DND-41 (cell line): ENCODE results near the gene PDXDC1.
"Not testable (repeated sequence)": the region's sequence is repeated elsewhere in the genome, so short reads cannot be mapped to it uniquely, and the experiment has no call there.

Experiments used
- ATAC-seq: fragments of 200-7000 bp; cut with Tn5 transposase; 3 replicates; pipeline ENCODE4 v1.9.1; 2021; ENCODE audit warnings: low read depth; ENCODE audit not compliant: insufficient read depth
- DNase-seq: peaks from one replicate; pipeline ENCODE4 v3.0.0-alpha.2; 2020
- H2AFZ ChIP-seq: 2 replicates; pipeline ENCODE4 v1.6.0; 2012; ENCODE audit warnings: low read depth, low read length
- H3K27ac ChIP-seq: 2 replicates; pipeline ENCODE4 v1.5.1; 2012; ENCODE audit warnings: low read length, inconsistent platforms
- H3K27me3 ChIP-seq: fragments of 200-600 bp; sonication (generic); 2 replicates; pipeline ENCODE4 v1.6.0; 2012; ENCODE audit warnings: low read length, mild to moderate bottlenecking, inconsistent platforms; ENCODE audit not compliant: insufficient read depth, poor library complexity
- H3K36me3 ChIP-seq: 2 replicates; pipeline ENCODE4 v1.5.1; 2012; ENCODE audit warnings: low read length, inconsistent platforms; ENCODE audit not compliant: insufficient read depth
- H3K4me1 ChIP-seq: 2 replicates; pipeline ENCODE4 v1.5.1; 2012; ENCODE audit warnings: mild to moderate bottlenecking, low read length; ENCODE audit not compliant: insufficient read depth
- H3K4me2 ChIP-seq: 2 replicates; pipeline ENCODE4 v1.6.0; 2012; ENCODE audit warnings: mild to moderate bottlenecking, moderate library complexity, low read length, inconsistent platforms; ENCODE audit not compliant: insufficient read depth
- H3K4me3 ChIP-seq, 2 experiments: fragments of 200-600 bp in 1 of 2; shearing (Covaris generic) in 1 of 2; 2 replicates each; pipeline ENCODE4 v1.5.1; 2012 to 2016; ENCODE audit warnings: inconsistent platforms in 2 of 2, low read length in 2 of 2, mild to moderate bottlenecking in 2 of 2, low read depth in 1 of 2, moderate library complexity in 1 of 2
- H3K79me2 ChIP-seq: 2 replicates; pipeline ENCODE4 v1.6.0; 2012; ENCODE audit warnings: low read length, inconsistent platforms; ENCODE audit not compliant: insufficient read depth
- H3K9ac ChIP-seq: 2 replicates; pipeline ENCODE4 v1.6.0; 2012; ENCODE audit warnings: low read depth, mild to moderate bottlenecking, inconsistent platforms, low read length, moderate library complexity
- H3K9me3 ChIP-seq: 2 replicates; pipeline ENCODE4 v1.5.1; 2012; ENCODE audit warnings: low read length, moderate library complexity, mild to moderate bottlenecking, inconsistent platforms; ENCODE audit not compliant: insufficient read depth, severe bottlenecking
- H4K20me1 ChIP-seq: 2 replicates; pipeline ENCODE4 v1.6.0; 2012; ENCODE audit warnings: low read length; ENCODE audit not compliant: insufficient read depth
- CTCF ChIP-seq: IDR thresholded peaks from 2 replicates; pipeline ENCODE4 v1.5.1; 2012; ENCODE audit warnings: borderline replicate concordance, low read length, moderate library complexity, mild to moderate bottlenecking; ENCODE audit not compliant: poor library complexity, severe bottlenecking; ENCODE audit errors: extremely low read depth
- EZH2 ChIP-seq: IDR thresholded peaks from 3 replicates; pipeline ENCODE4 v1.6.1; 2012; ENCODE audit warnings: borderline replicate concordance, low read depth, mild to moderate bottlenecking, moderate library complexity, low read length, inconsistent platforms; ENCODE audit not compliant: severe bottlenecking

PDXDC1 gene

DNA sequence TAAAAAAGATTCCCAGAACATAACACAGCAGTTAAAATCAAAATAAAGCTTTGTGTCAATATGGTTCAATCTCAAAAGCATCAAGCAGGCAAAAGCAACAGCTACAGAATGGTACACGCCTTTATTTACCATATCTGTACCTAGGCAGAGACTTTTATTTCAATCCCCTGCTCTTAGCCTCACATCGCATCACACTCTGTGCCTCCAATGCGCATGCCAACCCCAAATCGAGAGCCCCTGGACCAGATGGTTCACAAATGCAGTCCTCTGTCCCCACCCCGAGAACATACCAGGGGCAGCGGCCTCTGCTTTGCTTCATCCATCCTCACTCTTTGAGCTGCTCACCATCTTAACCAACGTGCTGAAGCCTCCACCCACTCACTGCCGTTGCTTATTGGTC lies 91.9 kb downstream of the PDXDC1 start:
- H3K9ac ChIP-seq, H2AFZ ChIP-seq, H3K27me3 ChIP-seq, H3K4me2 ChIP-seq, H3K9me3 ChIP-seq, DNase-seq, H3K4me1 ChIP-seq, H4K20me1 ChIP-seq, ATAC-seq, H3K4me3 ChIP-seq, H3K27ac ChIP-seq, H3K79me2 ChIP-seq: not testable (repeated sequence)
- H3K36me3 ChIP-seq: peaks cover 47% of the 10 kb centered on the region

GRCh38 chr16:15071013-15071412 lies 96.2 kb downstream of the PDXDC1 start:
- not testable (repeated sequence) for H4K20me1 ChIP-seq, H3K27ac ChIP-seq, H3K9ac ChIP-seq, H3K4me2 ChIP-seq, H2AFZ ChIP-seq, DNase-seq, H3K4me1 ChIP-seq, H3K9me3 ChIP-seq, H3K79me2 ChIP-seq, H3K27me3 ChIP-seq, ATAC-seq, H3K4me3 ChIP-seq
- peaks cover 59% of the 10 kb centered on the region for H3K36me3 ChIP-seq

DNA sequence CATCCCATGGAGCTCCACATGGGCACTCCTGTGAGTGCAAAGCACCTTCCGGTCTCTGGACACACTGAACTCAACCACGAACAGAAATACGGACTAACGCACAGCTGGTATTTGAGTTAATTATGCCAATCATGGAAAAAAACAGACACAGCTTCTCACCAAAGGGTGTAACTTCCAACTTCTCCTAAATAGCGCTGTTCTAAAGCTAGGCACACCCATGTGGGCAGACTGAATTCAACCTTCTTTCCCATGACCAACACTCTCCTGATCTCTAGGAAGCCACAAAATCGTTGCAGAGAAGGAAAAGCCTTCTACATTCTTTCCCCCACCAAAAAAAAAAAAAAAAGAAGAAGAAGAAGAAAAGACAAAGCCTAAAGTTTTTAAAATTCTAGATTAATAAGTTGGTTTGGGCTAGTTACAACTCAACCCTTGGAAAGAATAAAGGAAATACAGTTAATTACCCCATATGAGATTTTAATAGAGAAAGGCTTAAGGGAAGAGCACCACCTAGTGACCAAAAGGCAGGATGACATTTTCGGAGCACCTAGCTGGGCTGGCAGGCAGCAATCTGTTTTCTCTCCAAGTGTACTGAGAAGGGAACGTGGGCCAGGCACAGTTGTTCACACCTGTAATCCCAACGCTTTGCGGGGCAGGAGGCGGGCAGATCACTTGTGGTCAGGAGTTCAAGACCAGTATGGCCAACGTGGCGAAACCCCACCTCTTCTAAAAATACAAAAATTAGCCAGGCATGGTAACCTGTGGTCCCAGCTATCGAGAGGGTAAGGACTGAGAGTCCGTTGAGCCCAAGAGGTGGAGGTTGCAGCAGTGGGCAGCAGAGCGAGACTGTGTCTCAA lies 97.3 kb downstream of the PDXDC1 start:
- DNase-seq, H2AFZ ChIP-seq, H3K4me2 ChIP-seq, H3K4me3 ChIP-seq, H3K4me1 ChIP-seq, H3K9ac ChIP-seq, H3K79me2 ChIP-seq, H3K9me3 ChIP-seq, H3K27ac ChIP-seq, H3K27me3 ChIP-seq, H4K20me1 ChIP-seq: not testable (repeated sequence)
- peaks cover 61% of the 10 kb centered on the region for H3K36me3 ChIP-seq
- peak; percentile 82 for ATAC-seq

DNA sequence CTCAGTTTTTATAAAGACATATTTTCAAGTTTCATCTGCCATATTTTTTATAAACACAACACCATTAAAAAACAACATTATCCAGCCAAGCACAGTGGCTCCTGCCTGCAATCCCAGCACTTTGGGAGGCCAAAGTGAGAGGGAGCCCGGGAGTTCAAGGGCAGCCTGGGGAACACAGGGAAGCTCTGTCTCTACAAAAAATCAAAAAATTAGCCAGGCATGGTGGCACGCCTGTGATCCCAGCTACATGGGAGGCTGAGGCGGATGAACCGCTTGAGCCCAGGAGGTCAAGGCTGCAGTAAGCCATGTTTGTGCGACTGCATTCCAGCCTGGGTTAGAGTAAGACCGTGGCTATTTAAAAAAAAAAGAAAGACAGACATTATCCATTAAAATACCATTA lies 98.3 kb downstream of the PDXDC1 start:
- Histone ChIP-seq H3K27me3 (no peaks in the 10 kb centered on the region), H3K36me3 (peaks cover 61% of the 10 kb centered on the region), H3K79me2 (no peaks in the 10 kb centered on the region), H4K20me1 (no peaks in the 10 kb centered on the region; the same call in 1 of the 2 replicates), H3K4me1 (no peaks in the 10 kb centered on the region), H3K4me3 (no peak overlapping the region), H2AFZ (no peak overlapping the region), H3K27ac (no peak overlapping the region), H3K4me2 (no peak overlapping the region), H3K9ac (no peak overlapping the region), H3K9me3 (no peaks in the 10 kb centered on the region)
- DNase-seq: no peak
- no peak for TF ChIP-seq CTCF
- no peak for TF ChIP-seq EZH2
- no peak for ATAC-seq

GRCh38 chr16:15076161-15076560 lies 101.3 kb downstream of the PDXDC1 start:
- H2AFZ ChIP-seq, H3K4me2 ChIP-seq, H3K9ac ChIP-seq, H3K4me3 ChIP-seq, H3K27me3 ChIP-seq, DNase-seq, H3K27ac ChIP-seq, H3K4me1 ChIP-seq, H3K9me3 ChIP-seq, H3K79me2 ChIP-seq, H4K20me1 ChIP-seq, ATAC-seq: not testable (repeated sequence)
- H3K36me3 ChIP-seq: peaks cover 52% of the 10 kb centered on the region

DNA sequence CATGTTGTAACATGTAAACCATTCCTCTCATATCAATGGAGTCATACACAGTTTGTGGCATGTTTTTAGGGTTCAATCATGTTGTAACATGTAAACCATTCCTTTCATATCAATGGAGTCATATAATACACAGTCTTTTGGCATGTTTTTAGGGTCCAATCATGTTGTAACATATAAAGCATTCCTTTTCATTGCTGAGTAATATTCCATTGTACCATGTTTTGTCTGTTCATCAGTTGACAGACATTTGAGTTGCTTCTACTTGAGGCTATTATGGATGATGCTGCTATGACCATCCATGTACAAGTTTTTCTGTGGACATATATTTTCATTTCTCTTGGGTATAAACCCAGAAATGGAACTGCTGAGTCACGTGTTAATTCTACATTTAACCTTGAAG lies 106.1 kb downstream of the PDXDC1 start:
- not testable (repeated sequence) for ATAC-seq, H3K4me3 ChIP-seq

DNA sequence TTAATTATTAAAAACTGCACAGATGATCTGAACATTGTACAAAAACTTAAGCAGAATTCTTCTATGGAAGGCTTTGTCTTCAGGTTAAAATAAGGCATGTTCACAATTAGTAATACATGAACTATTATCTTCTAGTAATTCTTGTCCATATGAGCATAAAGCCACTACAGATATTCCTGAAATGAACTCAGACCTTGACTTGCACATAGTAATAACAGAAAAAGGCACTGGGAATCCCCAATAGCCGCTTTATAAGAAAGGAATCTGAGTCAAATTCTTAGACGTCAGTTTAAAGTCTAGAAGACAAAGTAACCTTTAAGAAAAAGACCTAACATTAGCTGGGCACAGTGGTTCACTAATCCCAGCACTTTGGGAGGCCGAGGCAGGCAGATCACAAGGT lies 108.0 kb downstream of the PDXDC1 start:
- H3K27me3 ChIP-seq, H3K4me1 ChIP-seq, H4K20me1 ChIP-seq, ATAC-seq, H3K4me3 ChIP-seq, H2AFZ ChIP-seq, H3K4me2 ChIP-seq, H3K79me2 ChIP-seq, H3K27ac ChIP-seq, H3K9ac ChIP-seq, H3K9me3 ChIP-seq, DNase-seq: not testable (repeated sequence)
- peaks cover 43% of the 10 kb centered on the region; the same call in 1 of the 2 replicates for H3K36me3 ChIP-seq

More for the DNA sequence above, 106.1 kb downstream of the PDXDC1 start:
- H2AFZ ChIP-seq, H3K4me1 ChIP-seq, H3K4me2 ChIP-seq, H3K9ac ChIP-seq, H3K27me3 ChIP-seq, DNase-seq, H4K20me1 ChIP-seq, H3K9me3 ChIP-seq, H3K79me2 ChIP-seq, H3K27ac ChIP-seq: not testable (repeated sequence)
- H3K36me3 ChIP-seq: peaks cover 37% of the 10 kb centered on the region
